ENCODE results near the gene TERB1.
"Not testable (repeated sequence)": the region's sequence is repeated elsewhere in the genome, so short reads cannot be mapped to it uniquely, and the experiment has no call there.

Gene TERB1

GRCh38 chr16:66830422-66831404, 29.3 kb upstream of the TERB1 start, which contains the start of gene NAE1:
Gene NAE1 (minus strand): TSS chr16:66830976. CDS start chr16:66830899, 77 bp downstream.
- peak; percentile 95 for DNase-seq (ENCODE audit: low spot score)

GRCh38 chr16:66824006-66824405, 22.6 kb upstream of the TERB1 start:
- DNase-seq (ENCODE audit: low spot score): no peak

GRCh38 chr16:66814734-66815133, 13.3 kb upstream of the TERB1 start:
- no peak for DNase-seq (ENCODE audit: low spot score)

- DNase-seq (ENCODE audit: low spot score): no peak
Measured at GRCh38 chr16:66811043-66811442, 9.7 kb upstream of the TERB1 start.

GRCh38 chr16:66810391-66810790, 9.0 kb upstream of the TERB1 start:
- no peak for DNase-seq (ENCODE audit: low spot score)

GRCh38 chr16:66809765-66810164, 8.4 kb upstream of the TERB1 start:
- DNase-seq (ENCODE audit: low spot score): no peak

GRCh38 chr16:66802159-66802558, 775 bp upstream of the TERB1 start:
- DNase-seq (ENCODE audit: low spot score): no peak

GRCh38 chr16:66800856-66801255, 528 bp downstream of the TERB1 start:
- no peak for DNase-seq (ENCODE audit: low spot score)

- DNase-seq (ENCODE audit: low spot score): no peak
Measured at GRCh38 chr16:66798161-66798560, 3.2 kb downstream of the TERB1 start.

GRCh38 chr16:66793984-66794383, 7.4 kb downstream of the TERB1 start:
- DNase-seq (ENCODE audit: low spot score): not testable (repeated sequence)

- no peak for DNase-seq (ENCODE audit: low spot score)
Measured at GRCh38 chr16:66790130-66790733, 11.2 kb downstream of the TERB1 start.

GRCh38 chr16:66787427-66787826, 14.0 kb downstream of the TERB1 start:
- no peak for DNase-seq (ENCODE audit: low spot score)

GRCh38 chr16:66786551-66786950, 14.8 kb downstream of the TERB1 start:
- DNase-seq (ENCODE audit: low spot score): no peak

GRCh38 chr16:66776457-66776856, 24.9 kb downstream of the TERB1 start:
- no peak for DNase-seq (ENCODE audit: low spot score)

GRCh38 chr16:66774981-66775380, 26.4 kb downstream of the TERB1 start:
- DNase-seq (ENCODE audit: low spot score): no peak

- no peak for DNase-seq (ENCODE audit: low spot score)
Measured at GRCh38 chr16:66758086-66758485, 43.3 kb downstream of the TERB1 start.

- DNase-seq (ENCODE audit: low spot score): no peak
Measured at GRCh38 chr16:66754819-66755218, 46.6 kb downstream of the TERB1 start.

- no peak for DNase-seq (ENCODE audit: low spot score)
Measured at GRCh38 chr16:66754211-66754610, 47.2 kb downstream of the TERB1 start.

GRCh38 chr16:66752958-66753357, 48.4 kb downstream of the TERB1 start:
- DNase-seq (ENCODE audit: low spot score): no peak

GRCh38 chr16:66752379-66752778, 49.0 kb downstream of the TERB1 start:
- DNase-seq (ENCODE audit: low spot score): no peak

GRCh38 chr16:66751992-66752322, 49.4 kb downstream of the TERB1 start:
- no peak for DNase-seq (ENCODE audit: low spot score)

GRCh38 chr16:66751303-66751991, 49.9 kb downstream of the TERB1 start, which contains the start of gene DYNC1LI2:
Gene DYNC1LI2 (minus strand): TSS chr16:66751609. CDS start chr16:66751591, 18 bp downstream.
- peak; percentile 93 for DNase-seq (ENCODE audit: low spot score)

GRCh38 chr16:66751053-66751302, 50.4 kb downstream of the TERB1 start:
- DNase-seq (ENCODE audit: low spot score): peak; percentile 19
